ENCODE results near the gene GMPPA.

- TF ChIP-seq CTCF (optimal IDR thresholded peaks at IDR 0.05 in 1 of 3, IDR thresholded peaks at IDR 0.05 in 1 of 3, conservative IDR thresholded peaks at IDR 0.05 in 1 of 3; ENCODE audit: extremely low read depth in 1 of 3, insufficient read depth in 2 of 3, low read length in 3 of 3) (no peak), EZH2 (IDR thresholded peaks at IDR 0.05; ENCODE audit: low read length) (no peak)
Measured at GRCh38 chr2:219545943-219546352, 47.3 kb downstream of the GMPPA start.
